ENCODE data around the gene AKT3.

Gene AKT3

GRCh38 chr1:243542739-243543415 is 307.2 kb downstream of the AKT3 start:
- TF ChIP-seq EP300 (IDR thresholded peaks at IDR 0.05; ENCODE audit: borderline replicate concordance) (no peak), CEBPB (IDR thresholded peaks at IDR 0.05) (no peak), TCF12 (IDR thresholded peaks at IDR 0.05; ENCODE audit: low read depth) (no peak), FOXM1 (IDR thresholded peaks at IDR 0.05; ENCODE audit: borderline replicate concordance, low read depth) (no peak), RAD21 (IDR thresholded peaks at IDR 0.05; ENCODE audit: low read depth) (no peak), TAF1 (IDR thresholded peaks at IDR 0.05; ENCODE audit: low read depth) (no peak), TEAD4 (IDR thresholded peaks at IDR 0.05) (no peak), USF1 (IDR thresholded peaks at IDR 0.05) (no peak), ZBTB7A (IDR thresholded peaks at IDR 0.05; ENCODE audit: low read depth) (no peak), CREB1 (IDR thresholded peaks at IDR 0.05; ENCODE audit: low read depth) (no peak), NFIC (IDR thresholded peaks at IDR 0.05) (no peak), YY1 (IDR thresholded peaks at IDR 0.05; ENCODE audit: low read depth) (no peak), EGR1 (IDR thresholded peaks at IDR 0.05) (no peak)
- TF ChIP-seq, protein P1, sequence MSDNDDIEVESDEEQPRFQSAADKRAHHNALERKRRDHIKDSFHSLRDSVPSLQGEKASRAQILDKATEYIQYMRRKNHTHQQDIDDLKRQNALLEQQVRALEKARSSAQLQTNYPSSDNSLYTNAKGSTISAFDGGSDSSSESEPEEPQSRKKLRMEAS (IDR thresholded peaks at IDR 0.05): no peak
- TF ChIP-seq, protein P2, sequence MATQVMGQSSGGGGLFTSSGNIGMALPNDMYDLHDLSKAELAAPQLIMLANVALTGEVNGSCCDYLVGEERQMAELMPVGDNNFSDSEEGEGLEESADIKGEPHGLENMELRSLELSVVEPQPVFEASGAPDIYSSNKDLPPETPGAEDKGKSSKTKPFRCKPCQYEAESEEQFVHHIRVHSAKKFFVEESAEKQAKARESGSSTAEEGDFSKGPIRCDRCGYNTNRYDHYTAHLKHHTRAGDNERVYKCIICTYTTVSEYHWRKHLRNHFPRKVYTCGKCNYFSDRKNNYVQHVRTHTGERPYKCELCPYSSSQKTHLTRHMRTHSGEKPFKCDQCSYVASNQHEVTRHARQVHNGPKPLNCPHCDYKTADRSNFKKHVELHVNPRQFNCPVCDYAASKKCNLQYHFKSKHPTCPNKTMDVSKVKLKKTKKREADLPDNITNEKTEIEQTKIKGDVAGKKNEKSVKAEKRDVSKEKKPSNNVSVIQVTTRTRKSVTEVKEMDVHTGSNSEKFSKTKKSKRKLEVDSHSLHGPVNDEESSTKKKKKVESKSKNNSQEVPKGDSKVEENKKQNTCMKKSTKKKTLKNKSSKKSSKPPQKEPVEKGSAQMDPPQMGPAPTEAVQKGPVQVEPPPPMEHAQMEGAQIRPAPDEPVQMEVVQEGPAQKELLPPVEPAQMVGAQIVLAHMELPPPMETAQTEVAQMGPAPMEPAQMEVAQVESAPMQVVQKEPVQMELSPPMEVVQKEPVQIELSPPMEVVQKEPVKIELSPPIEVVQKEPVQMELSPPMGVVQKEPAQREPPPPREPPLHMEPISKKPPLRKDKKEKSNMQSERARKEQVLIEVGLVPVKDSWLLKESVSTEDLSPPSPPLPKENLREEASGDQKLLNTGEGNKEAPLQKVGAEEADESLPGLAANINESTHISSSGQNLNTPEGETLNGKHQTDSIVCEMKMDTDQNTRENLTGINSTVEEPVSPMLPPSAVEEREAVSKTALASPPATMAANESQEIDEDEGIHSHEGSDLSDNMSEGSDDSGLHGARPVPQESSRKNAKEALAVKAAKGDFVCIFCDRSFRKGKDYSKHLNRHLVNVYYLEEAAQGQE (IDR thresholded peaks at IDR 0.05; ENCODE audit: low read depth): no peak

GRCh38 chr1:243539636-243540035 is 310.4 kb downstream of the AKT3 start:
- TF ChIP-seq ZBTB7A (IDR thresholded peaks at IDR 0.05; ENCODE audit: low read depth): no peak

DNA sequence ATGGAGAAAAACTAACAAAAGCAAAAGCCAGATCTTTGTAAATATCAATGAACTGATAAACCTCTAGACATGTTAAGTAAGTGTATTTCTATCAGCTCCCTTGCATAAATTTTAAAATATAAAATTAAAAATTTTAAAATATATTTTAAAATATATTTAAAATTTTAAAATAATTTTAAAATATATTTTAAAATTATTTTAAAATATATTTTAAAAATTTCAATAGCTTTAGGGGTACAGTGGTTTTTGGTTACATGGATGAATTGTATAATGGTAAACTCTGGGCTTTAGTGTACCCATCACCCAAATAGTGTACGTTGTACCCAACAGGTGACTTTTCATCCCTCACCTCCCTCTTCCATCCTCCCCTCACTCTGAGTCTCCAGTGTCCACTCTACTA is 315.0 kb downstream of the AKT3 start:
- TF ChIP-seq ZBTB7A (IDR thresholded peaks at IDR 0.05; ENCODE audit: low read depth): no peak
- TF ChIP-seq, protein P2 (IDR thresholded peaks at IDR 0.05; ENCODE audit: low read depth): no peak
- no peak for TF ChIP-seq NFIC (IDR thresholded peaks at IDR 0.05)
- TF ChIP-seq, protein P1 (IDR thresholded peaks at IDR 0.05): no peak
- TF ChIP-seq EP300 (IDR thresholded peaks at IDR 0.05; ENCODE audit: borderline replicate concordance): no peak
- no peak for TF ChIP-seq FOXM1 (IDR thresholded peaks at IDR 0.05; ENCODE audit: borderline replicate concordance, low read depth)
- no peak for TF ChIP-seq YY1 (IDR thresholded peaks at IDR 0.05; ENCODE audit: low read depth)

- TF ChIP-seq, protein P2 (IDR thresholded peaks at IDR 0.05; ENCODE audit: low read depth): no peak
- TF ChIP-seq TEAD4 (IDR thresholded peaks at IDR 0.05) (no peak), RAD21 (IDR thresholded peaks at IDR 0.05; ENCODE audit: low read depth) (no peak), FOXM1 (IDR thresholded peaks at IDR 0.05; ENCODE audit: borderline replicate concordance, low read depth) (no peak)
Measured at GRCh38 chr1:243529512-243529911, 320.5 kb downstream of the AKT3 start.

DNA sequence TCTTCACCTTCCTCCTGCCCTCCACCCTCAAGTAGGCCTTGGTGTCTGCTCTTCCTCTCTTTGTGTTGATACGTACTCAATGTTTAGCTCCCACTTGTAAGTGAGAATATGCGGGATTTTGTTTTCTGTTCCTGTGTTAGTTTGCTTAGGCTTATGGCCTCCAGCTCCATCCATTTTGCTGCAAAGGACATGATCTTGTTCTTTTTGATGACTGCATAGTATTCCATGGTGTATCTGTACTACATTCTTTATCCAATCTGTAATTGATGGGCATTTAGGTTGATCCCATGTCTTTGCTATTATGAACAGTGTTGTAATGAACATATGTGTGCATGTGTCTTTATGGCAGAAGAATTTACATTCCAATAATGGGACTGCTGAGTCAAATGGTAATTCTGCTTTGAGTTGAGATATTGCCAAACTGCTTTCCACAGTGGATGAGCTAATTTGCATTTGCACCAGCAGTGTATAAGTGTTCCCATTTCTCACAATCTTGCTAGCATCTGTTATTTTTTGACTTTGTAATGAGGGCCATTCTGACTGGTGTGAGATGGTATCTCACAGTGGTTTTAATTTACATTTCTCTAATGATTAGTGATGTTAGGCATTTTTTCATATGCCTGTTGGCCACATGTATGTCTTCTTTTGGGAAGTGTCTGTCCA is 321.5 kb downstream of the AKT3 start:
- no peak for TF ChIP-seq NFIC (IDR thresholded peaks at IDR 0.05)
- no peak for TF ChIP-seq TEAD4 (IDR thresholded peaks at IDR 0.05)
- TF ChIP-seq CEBPB (IDR thresholded peaks at IDR 0.05): no peak
- TF ChIP-seq TCF12 (IDR thresholded peaks at IDR 0.05; ENCODE audit: low read depth): no peak
- no peak for TF ChIP-seq CREB1 (IDR thresholded peaks at IDR 0.05; ENCODE audit: low read depth)
- no peak for TF ChIP-seq TAF1 (IDR thresholded peaks at IDR 0.05; ENCODE audit: low read depth)
- TF ChIP-seq RAD21 (IDR thresholded peaks at IDR 0.05; ENCODE audit: low read depth): no peak
- TF ChIP-seq EP300 (IDR thresholded peaks at IDR 0.05; ENCODE audit: borderline replicate concordance): no peak
- no peak for TF ChIP-seq EGR1 (IDR thresholded peaks at IDR 0.05)
- no peak for TF ChIP-seq YY1 (IDR thresholded peaks at IDR 0.05; ENCODE audit: low read depth)
- TF ChIP-seq, protein P2 (IDR thresholded peaks at IDR 0.05; ENCODE audit: low read depth): no peak
- no peak for TF ChIP-seq ZBTB7A (IDR thresholded peaks at IDR 0.05; ENCODE audit: low read depth)
- TF ChIP-seq USF1 (IDR thresholded peaks at IDR 0.05): no peak
- TF ChIP-seq, protein P1 (IDR thresholded peaks at IDR 0.05): no peak
- TF ChIP-seq FOXM1 (IDR thresholded peaks at IDR 0.05; ENCODE audit: borderline replicate concordance, low read depth): no peak
